Left ventricle myocardium superior (tissue), 1 donor: ENCODE data around the gene POLH. TPM values are rescaled to one million over a fixed set of nuclear protein-coding genes. Genes with fewer than 3 reads are reported as not detected.

Experiments
- total RNA-seq: library from RNA; stranded (reverse); fragmentation: NEBNext Ultra II Directional; extraction: Animal tissue kit (Norgen Biotek cat#: 25700); gene quantifications from one replicate; pipeline ENCODE4 v1.2.1, GENCODE V29; 2021
- donor health status: DM: no; HTN: yes; CAD: no; lungs with severe emphysema.

The POLH gene
- total RNA-seq, 1 donor from 2014 or later = 8.7 TPM

Other genes starting within 250 kb of the POLH start
- 12.4 TPM for gene ZNF318, start 206.5 kb upstream of the POLH start, total RNA-seq
- gene ABCC10, start 148.6 kb upstream of the POLH start, total RNA-seq = 11.5 TPM
- 1.2 TPM for gene DLK2, start 120.6 kb upstream of the POLH start, total RNA-seq
- gene TJAP1, start 98.6 kb upstream of the POLH start, total RNA-seq = 23.2 TPM
- gene LRRC73, start 65.8 kb upstream of the POLH start, total RNA-seq = 1.0 TPM
- gene YIPF3, start 59.3 kb upstream of the POLH start, total RNA-seq = 63.0 TPM
- gene POLR1C, start 59.1 kb upstream of the POLH start, total RNA-seq = 16.9 TPM
- gene XPO5, start 147 bp upstream of the POLH start, total RNA-seq = 13.1 TPM
- 23.6 TPM for gene GTPBP2, start 53.1 kb downstream of the POLH start, total RNA-seq
- gene MAD2L1BP, start 59.7 kb downstream of the POLH start, total RNA-seq = 28.3 TPM
- 0.15 TPM for gene RSPH9, start 68.9 kb downstream of the POLH start, total RNA-seq
- 46.0 TPM for gene MRPS18A, start 111.6 kb downstream of the POLH start, total RNA-seq
- 261 TPM for gene VEGFA, start 194.0 kb downstream of the POLH start, total RNA-seq